ENCODE data around the gene SEPSECS.

The SEPSECS gene

GRCh38 chr4:25159837-25160713, at the start of gene SEPSECS:
Gene SEPSECS, minus strand, starts transcription at chr4:25160449. Its CDS starts 80 bp downstream, at chr4:25160369.
- peak; percentile 73 to 84 (median 79) for DNase-seq (ENCODE audit: low read depth in 2 of 3, low spot score in 2 of 3)

DNA sequence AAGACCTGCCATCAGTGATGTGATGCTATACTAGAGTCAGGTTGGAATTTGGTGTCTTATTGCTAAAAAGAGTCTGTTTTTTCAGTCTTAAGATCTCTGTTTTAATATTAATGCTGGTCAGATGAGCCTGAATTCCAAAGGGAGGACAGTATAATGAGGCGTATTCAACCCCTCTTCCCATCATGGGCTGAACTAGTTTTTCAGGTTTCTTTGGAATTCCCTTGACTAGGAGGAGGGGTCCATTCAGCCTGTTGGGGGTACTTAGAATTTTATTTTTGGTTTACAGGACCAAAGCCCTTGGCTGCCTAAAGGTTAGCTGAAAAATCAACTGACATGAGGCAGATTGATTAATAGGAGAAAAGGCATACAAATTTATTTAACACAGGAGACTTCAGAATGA, 49.5 kb upstream of the SEPSECS start:
- no peak for DNase-seq (ENCODE audit: low read depth in 2 of 3, low spot score in 2 of 3)

DNA sequence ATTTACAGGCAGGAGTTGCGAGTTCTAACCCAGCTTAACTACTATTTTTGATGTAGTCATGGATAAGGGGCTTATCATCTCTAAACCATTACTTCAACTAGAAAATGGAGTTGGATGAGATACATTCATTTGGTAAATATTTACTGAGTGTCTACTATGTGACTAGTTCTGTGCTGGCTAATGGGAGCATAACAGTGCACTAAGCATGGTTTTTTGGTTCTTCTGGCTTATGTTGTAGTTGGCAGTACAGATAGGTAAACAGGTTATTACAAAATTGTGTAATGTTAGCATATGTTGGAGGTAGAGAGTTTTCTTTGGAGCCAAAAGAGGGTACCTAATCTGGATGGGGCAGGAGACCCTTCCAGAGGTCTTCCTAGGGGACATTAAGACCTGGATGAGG, 47.7 kb upstream of the SEPSECS start:
- no peak for DNase-seq (ENCODE audit: low read depth in 2 of 3, low spot score in 2 of 3)

DNA sequence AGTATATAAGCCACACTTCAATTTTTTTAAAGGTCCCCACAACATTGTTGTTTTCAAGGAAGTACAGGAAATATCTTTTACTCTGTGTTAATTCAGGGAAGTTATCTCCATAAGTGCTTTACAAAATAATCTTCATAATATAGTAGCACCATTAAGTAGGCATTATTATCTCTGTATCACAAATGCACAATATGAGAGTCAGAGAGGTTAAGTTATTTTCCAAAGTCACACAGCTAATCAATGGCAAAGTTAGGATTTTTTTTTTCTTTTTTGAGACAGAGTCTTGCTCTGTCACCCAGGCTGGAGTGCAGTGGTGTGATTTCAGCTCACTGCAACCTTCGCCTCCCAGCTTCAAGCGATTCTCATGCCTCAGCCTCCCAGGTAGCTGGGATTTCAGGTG, 38.5 kb upstream of the SEPSECS start:
- no peak for DNase-seq (ENCODE audit: low read depth in 2 of 3, low spot score in 2 of 3)

- DNase-seq (ENCODE audit: low read depth in 2 of 3, low spot score in 2 of 3) = no peak
Observed at GRCh38 chr4:25190407-25190806, 30.2 kb upstream of the SEPSECS start.

- DNase-seq (ENCODE audit: low read depth in 2 of 3, low spot score in 2 of 3) = no peak
Observed at GRCh38 chr4:25184056-25184455, 23.8 kb upstream of the SEPSECS start.

DNA sequence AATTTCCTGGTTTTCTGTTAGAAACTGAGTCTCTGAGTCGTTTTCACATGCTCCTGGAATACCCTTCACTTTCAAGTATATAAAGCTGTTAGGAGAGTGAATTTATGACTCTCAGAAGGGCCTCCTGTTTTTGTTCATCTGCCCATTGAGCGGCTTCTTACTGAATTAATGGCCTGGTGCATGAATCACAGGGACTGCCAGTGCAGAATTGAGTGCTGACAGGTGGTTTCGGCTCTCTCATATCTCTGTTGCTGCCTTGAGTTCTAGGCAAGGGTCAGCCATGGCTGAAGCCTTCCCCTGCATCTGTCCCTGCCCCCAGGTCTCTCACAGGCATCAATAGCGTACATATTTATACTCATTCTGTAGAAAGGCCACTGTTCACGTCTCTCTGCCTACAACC, 22.7 kb upstream of the SEPSECS start:
- DNase-seq (ENCODE audit: low read depth in 2 of 3, low spot score in 2 of 3) = no peak

DNA sequence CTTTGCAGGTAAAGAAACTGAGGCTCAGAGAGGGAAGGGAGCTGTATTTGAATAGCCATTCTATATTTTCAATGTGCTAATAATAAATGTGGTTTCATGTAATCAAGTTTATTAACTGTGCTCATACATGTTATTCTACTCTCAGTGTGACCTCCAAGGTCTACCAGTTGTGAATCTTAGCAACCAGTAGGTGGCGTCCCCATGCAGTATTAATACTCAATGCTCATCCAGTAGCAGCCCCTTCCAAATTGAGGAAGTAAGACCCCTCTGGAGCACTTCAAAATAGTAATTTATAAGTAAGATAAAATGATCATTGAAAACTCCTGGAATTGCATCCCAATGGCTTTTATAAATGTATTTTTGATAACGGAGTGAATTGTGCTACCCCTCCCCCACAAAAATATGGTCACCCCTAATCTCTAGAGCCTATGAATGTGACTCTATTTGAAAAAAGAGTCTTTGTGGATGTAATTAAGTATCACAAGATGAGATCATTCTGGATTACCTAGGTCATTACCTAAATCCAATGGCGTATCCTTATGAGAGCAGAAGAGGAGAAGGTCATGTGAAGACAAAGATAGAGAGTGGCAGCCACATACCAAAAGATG, 20.4 kb upstream of the SEPSECS start:
- DNase-seq (ENCODE audit: low read depth in 2 of 3, low spot score in 2 of 3) = no peak

GRCh38 chr4:25178838-25179261, 18.6 kb upstream of the SEPSECS start:
- no peak for DNase-seq (ENCODE audit: low read depth in 2 of 3, low spot score in 2 of 3)

DNA sequence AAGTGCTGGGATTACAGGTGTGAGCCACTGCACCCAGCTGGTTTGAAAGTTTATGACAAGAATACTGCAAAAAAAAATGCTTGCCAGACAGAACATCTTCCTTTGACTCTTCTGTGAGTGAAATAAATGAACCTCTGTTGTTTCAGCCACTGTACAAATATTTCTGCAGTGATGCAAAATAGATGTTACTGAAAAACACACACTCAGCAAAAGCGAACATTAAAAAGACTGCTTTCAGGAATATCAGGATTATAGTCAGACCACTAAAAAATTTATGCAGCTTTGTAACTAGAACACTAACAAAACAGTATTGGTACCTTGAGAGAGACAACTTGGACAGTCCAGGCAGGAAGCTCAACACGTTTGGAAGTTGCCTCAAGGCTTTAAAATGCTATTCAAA, 16.9 kb upstream of the SEPSECS start:
- DNase-seq (ENCODE audit: low read depth in 2 of 3, low spot score in 2 of 3) = no peak

DNA sequence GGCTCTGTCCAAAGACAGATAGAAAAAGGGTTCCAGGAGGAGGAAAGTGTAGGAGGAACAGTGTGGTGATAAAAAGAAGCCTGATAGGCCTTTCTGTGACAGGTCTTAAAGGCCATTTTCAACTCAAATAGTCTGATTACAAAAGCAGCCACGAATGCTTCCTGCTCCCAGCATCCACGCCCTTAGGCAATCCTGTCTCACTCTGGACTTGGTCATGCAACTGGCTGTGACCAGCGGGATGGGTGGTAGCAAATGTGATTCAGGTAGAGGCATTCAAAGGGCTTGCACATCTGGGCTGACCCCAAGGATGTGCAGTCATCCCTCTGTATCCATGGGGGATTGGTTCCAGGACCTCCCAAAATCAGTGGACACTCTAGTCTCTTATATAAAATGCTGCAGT, 14.4 kb upstream of the SEPSECS start:
- no peak for DNase-seq (ENCODE audit: low read depth in 2 of 3, low spot score in 2 of 3)

- DNase-seq (ENCODE audit: low read depth in 2 of 3, low spot score in 2 of 3) = no peak
Observed at GRCh38 chr4:25172961-25173915, 13.0 kb upstream of the SEPSECS start.

DNA sequence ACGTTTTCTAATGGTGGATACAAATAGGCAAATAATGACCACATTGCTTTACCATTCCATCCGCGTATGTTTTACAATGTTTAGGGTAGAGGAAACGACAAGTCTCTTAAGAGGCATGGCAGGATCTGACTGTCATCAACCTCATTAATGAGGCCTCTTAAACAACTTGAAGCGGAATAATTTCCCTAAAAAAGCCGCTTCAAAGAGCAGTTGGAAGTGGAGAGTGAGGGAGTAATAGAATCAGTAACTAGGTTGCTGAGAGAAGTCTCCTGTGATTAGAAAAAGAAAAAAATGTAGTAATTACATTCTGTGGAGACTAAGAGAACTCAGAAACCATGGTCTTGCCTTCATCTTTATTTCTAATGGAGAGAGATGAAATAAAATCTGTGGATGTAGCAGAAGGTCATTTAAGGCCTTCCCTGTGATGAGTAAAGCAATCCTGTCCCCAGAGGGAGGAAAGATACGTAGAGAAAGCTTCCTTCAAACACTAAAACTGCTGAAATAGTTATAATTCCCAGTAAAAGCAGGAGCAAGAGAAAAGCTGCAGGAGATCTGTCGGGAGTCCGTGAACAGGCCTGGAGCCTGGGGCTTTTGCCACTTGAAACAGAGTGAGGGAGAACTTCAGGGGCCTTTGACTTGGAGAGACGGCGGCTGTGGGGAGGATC, 11.1 kb upstream of the SEPSECS start:
- DNase-seq (ENCODE audit: low read depth in 2 of 3, low spot score in 2 of 3) = no peak

GRCh38 chr4:25169446-25169845, 9.2 kb upstream of the SEPSECS start:
- DNase-seq (ENCODE audit: low read depth in 2 of 3, low spot score in 2 of 3) = no peak

GRCh38 chr4:25165916-25166315, 5.7 kb upstream of the SEPSECS start:
- no peak for DNase-seq (ENCODE audit: low read depth in 2 of 3, low spot score in 2 of 3)

DNA sequence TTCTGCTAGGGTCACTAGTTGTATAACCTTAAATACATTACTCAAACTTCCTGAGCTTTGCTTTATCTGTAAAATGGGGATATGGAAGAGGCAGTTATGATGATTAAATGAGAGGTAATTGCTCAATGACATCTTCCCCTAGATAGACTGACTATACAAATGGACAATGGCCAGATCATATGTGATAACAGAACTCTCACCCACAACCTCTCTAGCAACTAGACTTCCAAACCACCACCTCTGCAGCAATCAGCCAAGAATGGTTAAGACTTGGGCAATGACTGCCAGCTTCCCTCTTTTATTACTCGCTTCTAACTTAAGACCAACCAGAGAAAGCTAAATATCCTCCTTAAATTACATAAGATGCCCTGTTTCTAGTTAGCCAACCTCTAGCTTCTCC, 2.9 kb upstream of the SEPSECS start:
- DNase-seq (ENCODE audit: low read depth in 2 of 3, low spot score in 2 of 3) = no peak

GRCh38 chr4:25162566-25162965, 2.3 kb upstream of the SEPSECS start:
- no peak for DNase-seq (ENCODE audit: low read depth in 2 of 3, low spot score in 2 of 3)

GRCh38 chr4:25161593-25161950, 1.3 kb upstream of the SEPSECS start:
- no peak for DNase-seq (ENCODE audit: low read depth in 2 of 3, low spot score in 2 of 3)

GRCh38 chr4:25160714-25161592, 704 bp upstream of the SEPSECS start:
- no peak for DNase-seq (ENCODE audit: low read depth in 2 of 3, low spot score in 2 of 3)

DNA sequence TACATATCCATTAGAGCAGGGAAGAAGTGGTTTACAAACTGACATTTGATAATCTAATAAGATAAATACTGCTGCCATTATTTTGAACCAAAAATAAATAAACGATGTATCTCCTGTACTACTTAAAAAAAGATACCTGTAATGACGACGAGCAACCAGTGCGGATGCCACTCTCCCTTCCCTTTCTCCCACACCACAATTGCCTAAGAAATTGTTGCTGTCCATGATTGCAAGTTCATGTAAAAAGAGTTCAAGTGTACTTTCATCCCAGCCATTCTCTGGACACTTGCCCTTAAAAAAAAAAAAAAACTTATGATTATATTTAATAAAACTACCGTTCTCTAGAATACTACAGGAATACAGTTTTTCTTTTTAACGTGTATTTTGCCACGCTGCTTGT, 1.4 kb downstream of the SEPSECS start:
- DNase-seq (ENCODE audit: low read depth in 2 of 3, low spot score in 2 of 3) = no peak

Measured in activated CD8-positive, alpha-beta memory T cell treated with anti-CD3 and anti-CD28 coated beads for 48 hours (primary cell).